Mesenchymal stem cell (in vitro differentiated cells and primary cell): ENCODE measurements around the gene CENPP.

Source experiments
- DNase-seq: peaks from one replicate; pipeline ENCODE4 v3.0.0-alpha.2; 2013
- H2AFZ ChIP-seq: one replicate; pipeline ENCODE4 v1.6.1; 2013; ENCODE audit warnings: low read depth, mild to moderate bottlenecking, control low read depth, inconsistent platforms, low read length, moderate library complexity
- H2AK5ac ChIP-seq: 2 replicates; pipeline ENCODE4 v1.6.1; 2013; ENCODE audit warnings: low read length, moderate library complexity, mild to moderate bottlenecking, inconsistent platforms; ENCODE audit not compliant: severe bottlenecking
- H2BK120ac ChIP-seq: one replicate; pipeline ENCODE4 v1.6.1; 2013; ENCODE audit warnings: low read depth, mild to moderate bottlenecking, inconsistent platforms, low read length, moderate library complexity
- H2BK12ac ChIP-seq, 2 experiments: one replicate each; pipeline ENCODE4 v1.6.1; 2013; ENCODE audit warnings: inconsistent platforms in 2 of 2, low read length in 2 of 2, mild to moderate bottlenecking in 2 of 2, moderate library complexity in 2 of 2, control low read depth in 1 of 2
- H2BK15ac ChIP-seq: one replicate; pipeline ENCODE4 v1.6.1; 2013; ENCODE audit warnings: mild to moderate bottlenecking, low read depth, inconsistent platforms; ENCODE audit not compliant: poor library complexity, severe bottlenecking
- H2BK5ac ChIP-seq: 2 replicates; pipeline ENCODE4 v1.6.1; 2013; ENCODE audit warnings: low read depth, mild to moderate bottlenecking, low read length, control low read depth, inconsistent platforms; ENCODE audit not compliant: poor library complexity, severe bottlenecking
- H3K14ac ChIP-seq, 2 experiments: one replicate each; pipeline ENCODE4 v1.6.1; 2013; ENCODE audit warnings: inconsistent platforms in 2 of 2, low read length in 2 of 2, control low read depth in 1 of 2, mild to moderate bottlenecking in 1 of 2, moderate library complexity in 1 of 2
- H3K18ac ChIP-seq, 2 experiments: one replicate each; pipeline ENCODE4 v1.6.1; 2013; ENCODE audit warnings: inconsistent platforms in 2 of 2, low read length in 2 of 2, control low read depth in 1 of 2, low read depth in 1 of 2, mild to moderate bottlenecking in 1 of 2
- H3K23ac ChIP-seq, 2 experiments: one replicate each; pipeline ENCODE4 v1.6.1; 2013; ENCODE audit warnings: inconsistent platforms in 2 of 2, low read length in 2 of 2, mild to moderate bottlenecking in 2 of 2, moderate library complexity in 2 of 2, control low read depth in 1 of 2
- H3K27ac ChIP-seq: 2 replicates; pipeline ENCODE4 v1.5.1; 2013; ENCODE audit warnings: mild to moderate bottlenecking, moderate library complexity, low read length, control low read depth, inconsistent platforms; ENCODE audit not compliant: poor library complexity, severe bottlenecking
- H3K27me3 ChIP-seq, 2 experiments: 2 replicates each; pipeline versions ENCODE4 v1.6.1 to v1.7.0; 2013; ENCODE audit warnings: low read length in 2 of 2, mild to moderate bottlenecking in 2 of 2, moderate library complexity in 2 of 2, control low read depth in 1 of 2, inconsistent platforms in 1 of 2; ENCODE audit not compliant: control insufficient read depth in 1 of 2, insufficient read depth in 1 of 2
- H3K36me3 ChIP-seq, 2 experiments: 2 replicates each; pipeline versions ENCODE4 v1.6.1 to v1.7.0; 2013; ENCODE audit warnings: low read length in 2 of 2, control low read depth in 1 of 2, inconsistent platforms in 1 of 2, low read depth in 1 of 2, mild to moderate bottlenecking in 1 of 2; ENCODE audit not compliant: insufficient read depth in 2 of 2, control insufficient read depth in 1 of 2
- H3K4ac ChIP-seq, 2 experiments: one replicate each; pipeline ENCODE4 v1.6.1; 2013; ENCODE audit warnings: inconsistent platforms in 2 of 2, low read length in 2 of 2, mild to moderate bottlenecking in 2 of 2, moderate library complexity in 2 of 2, control low read depth in 1 of 2, low read depth in 1 of 2
- H3K4me1 ChIP-seq: 2 replicates; pipeline ENCODE4 v1.6.1; 2013; ENCODE audit warnings: low read depth, low read length, control low read depth; ENCODE audit not compliant: control insufficient read depth, insufficient read depth
- H3K4me2 ChIP-seq: 2 replicates; pipeline ENCODE4 v1.6.1; 2013; ENCODE audit warnings: low read length, mild to moderate bottlenecking, inconsistent platforms; ENCODE audit not compliant: poor library complexity, severe bottlenecking
- H3K4me3 ChIP-seq, 2 experiments: 2 replicates each; pipeline versions ENCODE4 v1.5.1 to v1.7.0; 2013; ENCODE audit warnings: low read length in 2 of 2, mild to moderate bottlenecking in 2 of 2, control low read depth in 1 of 2, low read depth in 1 of 2; ENCODE audit not compliant: insufficient read depth in 1 of 2
- H3K79me1 ChIP-seq: replicated peaks from 2 replicates; pipeline ENCODE4 v1.6.1; 2013; ENCODE audit warnings: mild to moderate bottlenecking, control low read depth, low read length, inconsistent platforms; ENCODE audit not compliant: poor library complexity, severe bottlenecking
- H3K9ac ChIP-seq: 2 replicates; pipeline ENCODE4 v1.7.0; 2013; ENCODE audit warnings: mild to moderate bottlenecking, low read length, moderate library complexity
- H3K9me3 ChIP-seq: 2 replicates; pipeline ENCODE4 v1.7.0; 2013; ENCODE audit warnings: mild to moderate bottlenecking, low read length; ENCODE audit not compliant: control insufficient read depth
- H4K8ac ChIP-seq: one replicate; pipeline ENCODE4 v1.6.1; 2013; ENCODE audit warnings: inconsistent platforms, mild to moderate bottlenecking, low read length, moderate library complexity
- H4K91ac ChIP-seq: one replicate; pipeline ENCODE4 v1.6.1; 2013; ENCODE audit warnings: mild to moderate bottlenecking, low read length, inconsistent platforms
- WGBS: methylation state at CpG from one replicate; pipeline ENCODE4 v1.1.7; 2013; ENCODE audit warnings: mixed read lengths; 5-methylcytosine and 5-hydroxymethylcytosine counted together

Gene CENPP

DNA sequence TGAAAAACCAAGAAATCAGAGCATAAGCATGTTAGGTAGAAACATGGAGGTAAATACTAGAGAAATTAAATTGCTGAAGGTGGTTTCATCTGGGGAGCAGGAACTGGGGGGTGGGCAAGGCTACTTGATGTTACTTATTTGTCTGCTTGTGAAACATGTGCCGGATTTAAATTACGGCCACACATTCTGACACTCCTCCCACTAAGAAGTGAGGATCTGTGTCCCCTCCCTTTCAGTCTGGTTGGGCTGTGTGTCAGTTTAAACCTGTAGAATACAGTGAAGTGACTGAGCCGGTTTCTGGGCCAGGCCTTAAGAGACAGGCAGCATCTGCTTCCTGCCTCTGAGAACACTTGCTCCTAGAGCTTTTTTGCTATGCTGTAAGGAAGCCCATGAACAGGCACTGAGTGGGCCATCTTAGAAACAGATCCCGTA, 29.9 kb upstream of the CENPP start:
- no peak overlapping the region for H2BK12ac ChIP-seq
- H3K79me1 ChIP-seq, result peaks cover 2% of the 10 kb centered on the region
- H3K9ac ChIP-seq, result peak overlapping the region; percentile 99
- H3K4me1 ChIP-seq, result peaks cover 12% of the 10 kb centered on the region
- no peaks in the 10 kb centered on the region for H3K27me3 ChIP-seq
- H3K23ac ChIP-seq, result peak overlapping the region in 1 of 2 experiments; percentile 14
- no peak overlapping the region for H3K4ac ChIP-seq
- no peak overlapping the region for H2BK120ac ChIP-seq
- H3K36me3 ChIP-seq, result peaks cover 9 to 54% of the 10 kb centered on the region in 2 experiments
- H3K18ac ChIP-seq, result no peak overlapping the region
- no peak overlapping the region for H4K8ac ChIP-seq
- no peaks in the 10 kb centered on the region for H3K9me3 ChIP-seq
- no peak overlapping the region for H2BK5ac ChIP-seq
- DNase-seq, result peak; percentile 5
- H3K27ac ChIP-seq, result no peak overlapping the region
- H2AFZ ChIP-seq, result no peak overlapping the region
- no peak overlapping the region for H2BK15ac ChIP-seq
- H3K4me2 ChIP-seq, result no peak overlapping the region
- no peak overlapping the region for H4K91ac ChIP-seq
- H3K14ac ChIP-seq, result no peak overlapping the region
- WGBS, result 86% methylated on average over 4 of the region's 4 CpGs
- H2AK5ac ChIP-seq, result no peak overlapping the region
- H3K4me3 ChIP-seq, result no peak overlapping the region

DNA sequence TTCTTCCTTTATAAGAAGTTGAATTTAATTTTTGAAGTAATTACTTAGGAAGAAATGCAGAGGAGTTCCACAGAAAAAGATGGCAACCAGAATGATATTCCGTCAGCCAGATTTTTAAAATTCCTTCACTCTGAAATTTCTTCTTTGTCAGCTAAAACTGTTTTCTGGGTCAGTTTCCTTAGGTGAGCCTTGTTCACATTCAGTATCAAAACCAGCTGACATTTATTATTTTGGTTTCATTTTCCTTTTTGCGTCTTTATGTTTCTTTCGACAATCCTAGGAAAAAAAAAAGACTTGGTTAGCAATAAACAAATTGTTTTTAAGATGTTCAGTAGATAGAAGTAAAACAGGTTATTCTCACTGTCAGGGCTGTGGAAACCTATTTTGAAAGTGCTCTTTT, 28.1 kb upstream of the CENPP start:
- no peak overlapping the region for H3K4me3 ChIP-seq
- DNase-seq, result no peak
- whole genome bisulfite sequencing, result 98% methylated on average over 3 of the region's 3 CpGs
- no peak overlapping the region for H3K23ac ChIP-seq
- H3K9ac ChIP-seq, result no peak overlapping the region
- H3K27me3 ChIP-seq, result no peaks in the 10 kb centered on the region
- H3K4me2 ChIP-seq, result no peak overlapping the region
- H3K14ac ChIP-seq, result no peak overlapping the region
- H3K36me3 ChIP-seq, result peaks cover 11 to 64% of the 10 kb centered on the region in 2 experiments
- no peak overlapping the region for H2AFZ ChIP-seq
- peaks cover 6% of the 10 kb centered on the region for H3K4me1 ChIP-seq
- H2BK15ac ChIP-seq, result no peak overlapping the region
- no peak overlapping the region for H2BK12ac ChIP-seq
- no peak overlapping the region for H3K4ac ChIP-seq
- H4K8ac ChIP-seq, result no peak overlapping the region
- H2AK5ac ChIP-seq, result no peak overlapping the region
- H3K18ac ChIP-seq, result no peak overlapping the region
- no peak overlapping the region for H2BK5ac ChIP-seq
- H2BK120ac ChIP-seq, result no peak overlapping the region
- H4K91ac ChIP-seq, result no peak overlapping the region
- H3K9me3 ChIP-seq, result no peaks in the 10 kb centered on the region
- no peak overlapping the region for H3K27ac ChIP-seq
- H3K79me1 ChIP-seq, result peaks cover 2% of the 10 kb centered on the region

GRCh38 chr9:92298036-92298435, 27.7 kb upstream of the CENPP start:
- no peaks in the 10 kb centered on the region for H3K9me3 ChIP-seq
- H3K4ac ChIP-seq, result no peak overlapping the region
- H2BK120ac ChIP-seq, result no peak overlapping the region
- WGBS, result 100% methylated on average over 1 of the region's 3 CpGs
- no peak overlapping the region for H3K18ac ChIP-seq
- H3K4me3 ChIP-seq, result no peak overlapping the region
- no peak overlapping the region for H2AK5ac ChIP-seq
- no peak overlapping the region for H3K9ac ChIP-seq
- no peak overlapping the region for H3K27ac ChIP-seq
- no peaks in the 10 kb centered on the region for H3K27me3 ChIP-seq
- no peak for DNase-seq
- peaks cover 6% of the 10 kb centered on the region for H3K4me1 ChIP-seq
- H3K79me1 ChIP-seq, result peaks cover 2% of the 10 kb centered on the region
- H3K4me2 ChIP-seq, result no peak overlapping the region
- H4K8ac ChIP-seq, result no peak overlapping the region
- H4K91ac ChIP-seq, result no peak overlapping the region
- H2AFZ ChIP-seq, result no peak overlapping the region
- no peak overlapping the region for H2BK5ac ChIP-seq
- no peak overlapping the region for H2BK12ac ChIP-seq
- H3K36me3 ChIP-seq, result peaks cover 11 to 69% of the 10 kb centered on the region in 2 experiments
- no peak overlapping the region for H3K14ac ChIP-seq
- no peak overlapping the region for H3K23ac ChIP-seq
- H2BK15ac ChIP-seq, result no peak overlapping the region

DNA sequence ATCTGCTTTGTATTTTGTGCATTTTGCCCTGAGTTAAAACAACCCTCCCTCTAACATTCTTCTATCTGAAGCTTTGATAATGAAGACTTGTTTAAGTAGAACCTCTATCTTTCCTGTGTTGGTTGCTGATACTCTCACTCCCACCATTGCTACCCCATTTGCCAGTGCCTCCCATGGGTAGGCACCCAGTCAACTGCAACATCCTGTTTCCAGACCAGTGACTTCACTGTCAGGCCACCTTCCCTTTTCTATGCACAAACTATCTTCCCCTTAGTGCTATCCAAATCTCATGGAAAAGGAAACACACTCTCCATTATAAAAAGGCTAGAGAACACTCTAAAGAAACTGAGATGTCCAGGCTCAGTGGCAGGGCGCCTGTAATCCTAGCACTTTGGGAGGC, 26.6 kb upstream of the CENPP start:
- no peak overlapping the region for H3K4me2 ChIP-seq
- H3K4ac ChIP-seq, result no peak overlapping the region
- no peak overlapping the region for H2BK12ac ChIP-seq
- H3K9ac ChIP-seq, result no peak overlapping the region
- H2AK5ac ChIP-seq, result no peak overlapping the region
- no peaks in the 10 kb centered on the region for H3K27me3 ChIP-seq
- H4K91ac ChIP-seq, result no peak overlapping the region
- no peak overlapping the region for H3K18ac ChIP-seq
- peaks cover 4% of the 10 kb centered on the region for H3K79me1 ChIP-seq
- 88% methylated on average over 1 of the region's 1 CpG for WGBS
- no peak overlapping the region for H2BK120ac ChIP-seq
- H3K27ac ChIP-seq, result no peak overlapping the region
- no peaks in the 10 kb centered on the region for H3K9me3 ChIP-seq
- H3K14ac ChIP-seq, result no peak overlapping the region
- H4K8ac ChIP-seq, result no peak overlapping the region
- no peak overlapping the region for H2BK5ac ChIP-seq
- no peak overlapping the region for H3K4me3 ChIP-seq
- H2AFZ ChIP-seq, result no peak overlapping the region
- no peak overlapping the region for H3K23ac ChIP-seq
- H2BK15ac ChIP-seq, result no peak overlapping the region
- H3K36me3 ChIP-seq, result peaks cover 13 to 79% of the 10 kb centered on the region in 2 experiments
- H3K4me1 ChIP-seq, result peaks cover 5% of the 10 kb centered on the region
- no peak for DNase-seq
